GM19395 (cell line): ENCODE measurements around the gene C15orf40.
"Not testable (repeated sequence)": the region's sequence is repeated elsewhere in the genome, so short reads cannot be mapped to it uniquely, and the experiment has no call there.

ENCODE experiments used
- ATAC-seq: cut with Tn5 transposase; IDR thresholded peaks from one replicate; pipeline ENCODE4 v1.9.1; 2021; ENCODE audit warnings: mild to moderate bottlenecking, moderate library complexity; ENCODE audit not compliant: unreplicated experiment

Gene C15orf40

GRCh38 chr15:83011271-83012075, at the start of gene C15orf40:
TSS of gene C15orf40 (minus strand) at chr15:83011639. CDS start at chr15:83011607, 32 bp downstream.
- peak; percentile 85 for ATAC-seq

GRCh38 chr15:83057696-83058376, 46.4 kb upstream of the C15orf40 start:
- ATAC-seq, result no peak

DNA sequence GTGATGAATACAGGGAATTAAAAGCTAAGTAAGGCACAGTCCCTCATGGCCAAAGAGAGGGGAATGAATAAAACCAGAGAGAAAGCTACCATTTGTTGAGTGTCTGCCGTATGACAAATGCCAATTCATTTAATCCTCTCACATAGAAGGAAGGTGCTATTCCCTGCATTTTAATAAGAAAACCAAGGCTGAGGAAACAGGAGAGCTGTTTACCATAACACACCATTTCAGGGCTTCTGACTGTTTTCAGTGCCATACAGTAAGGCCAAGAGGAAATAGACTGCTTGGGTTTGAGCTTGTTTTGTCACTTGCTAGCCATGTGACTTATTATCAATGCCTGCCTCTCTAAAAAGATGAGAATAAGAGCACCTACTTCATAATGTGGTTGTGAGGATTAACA, 45.6 kb upstream of the C15orf40 start:
- no peak for ATAC-seq

- ATAC-seq, result no peak
Measured at GRCh38 chr15:83053151-83053550, 41.7 kb upstream of the C15orf40 start.

DNA sequence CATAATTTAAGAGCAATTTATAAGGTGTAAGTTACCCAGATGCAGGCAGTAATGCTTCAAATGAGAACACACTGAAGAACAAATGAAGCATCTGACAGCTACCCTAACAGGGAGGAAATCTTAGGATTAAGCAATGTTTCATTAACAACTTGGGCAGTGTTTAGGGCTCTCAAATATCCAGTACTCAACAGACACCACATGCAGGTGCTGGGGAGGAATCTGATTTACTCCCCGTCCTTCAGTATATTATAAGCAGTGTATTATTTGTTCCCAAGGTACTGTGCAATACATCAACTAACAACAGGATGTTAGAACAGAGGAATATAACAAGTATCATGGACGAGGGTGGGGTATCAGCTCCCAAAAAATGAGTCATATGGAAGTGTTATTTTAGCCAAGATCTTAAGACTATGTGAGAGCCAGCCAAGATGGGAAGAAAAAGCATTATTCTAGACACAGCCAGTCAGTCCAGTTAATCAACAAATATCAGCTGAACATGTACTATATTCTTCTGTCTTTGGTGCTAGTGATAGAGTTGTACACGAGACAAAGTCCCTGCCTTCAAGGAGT, 35.2 kb upstream of the C15orf40 start:
- no peak for ATAC-seq

DNA sequence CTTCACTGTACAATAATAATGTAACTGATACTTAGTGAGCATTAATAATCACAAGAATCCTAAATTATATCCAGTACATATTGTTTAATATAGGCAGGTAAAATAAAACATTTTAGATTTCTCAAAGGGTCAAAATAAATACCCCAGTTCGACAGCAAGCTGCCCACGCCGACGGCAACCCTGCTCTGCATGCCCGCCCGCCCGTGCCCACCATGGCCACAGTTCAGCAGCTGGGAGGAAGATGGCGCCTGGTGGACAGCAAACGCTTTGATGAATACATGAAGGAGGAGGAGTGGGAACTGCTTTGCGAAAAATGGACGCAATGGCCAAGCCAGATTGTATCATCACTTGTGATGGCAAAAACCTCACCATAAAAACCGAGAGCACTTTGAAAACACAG, 32.7 kb upstream of the C15orf40 start:
- no peak for ATAC-seq

DNA sequence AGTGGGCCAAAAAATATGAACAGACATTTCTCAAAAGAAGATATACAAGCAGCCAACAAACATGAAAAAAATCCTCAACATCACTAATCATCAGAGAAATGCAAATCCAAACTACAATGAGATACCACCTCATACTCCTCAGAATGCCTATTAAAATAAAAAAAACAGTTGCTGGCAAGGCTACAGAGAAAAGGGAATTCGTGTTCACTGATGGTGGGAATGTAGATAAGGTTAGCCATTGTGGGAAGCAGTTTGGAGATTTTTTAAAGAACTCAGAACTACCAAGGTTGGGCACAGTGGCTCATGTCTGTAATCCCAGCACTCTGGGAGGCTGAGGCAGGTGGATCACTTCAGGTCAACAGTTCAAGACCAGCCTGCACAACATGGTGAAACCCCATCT, 27.8 kb upstream of the C15orf40 start:
- ATAC-seq, result no peak

GRCh38 chr15:83036253-83036652, 24.8 kb upstream of the C15orf40 start:
- ATAC-seq, result no peak

GRCh38 chr15:83031234-83031633, 19.8 kb upstream of the C15orf40 start:
- not testable (repeated sequence) for ATAC-seq

- ATAC-seq, result no peak
Measured at GRCh38 chr15:83030021-83030420, 18.6 kb upstream of the C15orf40 start.

GRCh38 chr15:83018436-83018835, 7.0 kb upstream of the C15orf40 start:
- no peak for ATAC-seq

DNA sequence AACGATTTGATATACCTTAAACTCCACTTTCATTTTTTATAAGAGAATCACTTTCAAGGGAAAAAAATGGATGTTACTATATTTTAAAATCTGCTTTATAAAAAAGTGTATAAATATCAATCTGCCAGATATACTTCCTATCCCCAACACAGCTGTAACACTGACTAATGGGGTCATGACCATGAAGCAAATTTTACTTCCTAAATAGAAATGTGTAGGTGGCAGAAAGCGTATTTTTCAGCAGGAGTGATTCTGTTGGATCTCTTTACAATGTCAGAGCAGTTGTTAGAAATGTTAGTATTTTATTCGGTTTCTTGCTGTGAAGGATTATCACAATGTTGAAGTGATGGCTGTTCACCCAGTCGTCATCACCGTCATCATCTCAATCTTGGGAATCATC, 5.5 kb upstream of the C15orf40 start:
- ATAC-seq, result no peak

- ATAC-seq, result no peak
Measured at GRCh38 chr15:83015361-83015760, 3.9 kb upstream of the C15orf40 start.

GRCh38 chr15:83014205-83014653, 2.8 kb upstream of the C15orf40 start:
- no peak for ATAC-seq

GRCh38 chr15:83012636-83013035, 1.2 kb upstream of the C15orf40 start:
- no peak for ATAC-seq

DNA sequence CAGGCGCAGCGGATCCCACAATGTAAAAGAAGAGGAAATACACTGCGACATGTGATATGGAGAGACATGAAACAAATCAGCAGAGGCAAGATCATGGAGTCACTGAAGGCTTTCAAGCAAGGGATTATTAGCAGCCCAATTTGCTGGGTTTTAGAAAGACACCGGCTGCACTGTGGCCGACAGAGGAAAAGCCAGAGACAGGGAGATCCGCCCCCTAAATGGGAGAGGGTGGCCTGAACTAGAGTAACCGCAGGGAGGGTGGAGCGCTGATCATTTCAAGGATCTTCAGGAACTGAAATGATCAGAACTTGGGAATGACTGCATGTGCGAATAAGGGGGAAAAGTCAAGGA, 612 bp upstream of the C15orf40 start:
- no peak for ATAC-seq

- peak; percentile 78 for ATAC-seq
Measured at GRCh38 chr15:83010709-83011270, 649 bp downstream of the C15orf40 start.

DNA sequence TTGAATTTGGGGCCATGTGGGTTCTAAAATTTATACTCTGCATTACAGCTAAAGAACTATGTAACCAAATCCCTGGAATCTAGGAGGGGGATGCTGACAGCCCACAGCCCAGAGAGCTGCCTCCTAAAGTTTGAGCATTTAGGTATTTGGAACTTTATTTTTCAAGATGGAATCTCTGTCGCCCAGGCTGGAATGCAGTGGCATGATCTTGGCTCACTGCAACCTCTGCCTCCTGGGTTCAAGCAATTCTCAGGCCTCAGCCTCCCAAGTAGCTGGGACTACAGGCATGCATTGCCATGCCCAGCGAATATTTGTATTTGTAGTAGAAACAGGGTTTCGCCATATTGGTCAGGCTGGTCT, 10.8 kb downstream of the C15orf40 start:
- ATAC-seq, result not testable (repeated sequence)

- ATAC-seq, result peak; percentile 80
Measured at GRCh38 chr15:82999905-83000671, 11.4 kb downstream of the C15orf40 start.

DNA sequence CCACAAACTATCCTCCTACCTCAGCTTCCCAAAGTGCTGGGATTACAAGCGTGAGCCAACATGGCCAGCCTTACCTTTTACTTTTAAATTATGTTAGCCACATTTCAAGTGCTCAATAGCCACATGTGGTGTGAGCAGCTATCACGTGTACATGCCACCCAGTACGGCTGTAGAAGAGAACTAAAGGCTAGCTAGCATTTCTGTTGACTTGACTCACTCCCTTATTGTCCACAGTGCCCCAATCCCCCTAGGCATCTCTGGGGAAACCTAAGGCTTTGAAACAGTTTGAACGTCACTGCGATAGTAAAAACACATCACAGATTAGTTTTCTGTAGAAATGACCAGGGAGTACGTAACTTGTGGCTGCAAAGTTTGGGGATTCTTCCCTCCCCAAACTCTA, 12.0 kb downstream of the C15orf40 start:
- ATAC-seq, result no peak

DNA sequence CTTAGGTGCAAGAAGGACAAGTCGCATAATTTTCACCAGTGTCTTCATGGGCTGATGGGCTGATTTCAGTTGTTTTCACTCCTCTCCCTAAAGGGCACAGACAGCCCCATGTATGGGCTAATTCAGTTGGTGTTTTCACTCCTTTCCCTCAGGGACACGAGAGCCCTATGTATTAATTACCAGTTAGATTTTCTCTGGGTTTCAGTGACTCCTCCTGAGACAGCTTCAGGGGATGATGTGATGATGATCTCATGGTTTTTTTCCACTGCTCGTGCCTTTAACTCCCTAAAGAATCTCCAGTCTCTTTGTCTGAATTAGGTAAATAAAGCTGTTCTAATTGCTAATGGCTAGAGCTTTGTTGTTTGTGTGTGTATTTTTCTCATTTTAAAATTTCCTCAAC, 15.5 kb downstream of the C15orf40 start:
- ATAC-seq, result no peak
